Smooth muscle cell of the coronary artery (primary cell): ENCODE data around the gene SPTLC3. TPM values are rescaled to one million over a fixed set of nuclear protein-coding genes. Genes with fewer than 3 reads are reported as not detected.

Experiments
- total RNA-seq: library from RNA; depleted of rRNA; stranded (reverse); fragments of >200 nt; gene quantifications from 2 replicates; pipeline ENCODE4 v1.2.3, GENCODE V29; 2014; ENCODE audit warnings: low replicate concordance

Gene SPTLC3
- total RNA-seq: 0.98 and 2.1 TPM in 2 replicates

GRCh38 chr20:13008761-13009681 lies at the start of gene SPTLC3:
SPTLC3 (plus strand) TSS chr20:13008972; CDS start chr20:13009268, 296 bp downstream.

Other genes with a start within 250 kb of the SPTLC3 start
- gene ISM1, start 212.3 kb downstream of the SPTLC3 start, total RNA-seq: 1.3 TPM in 1 of 2 replicates, not detected in the other